Renal cortex interstitium (tissue), 11 donors: ENCODE results near the gene KXD1. TPM values are rescaled to one million over a fixed set of nuclear protein-coding genes. Genes with fewer than 3 reads are reported as not detected.
A peak's percentile ranks its signal among the peaks of the same experiment; 100 is the strongest.

Experiments
- DNase-seq, 11 donors: peaks; one replicate each; pipeline ENCODE4 v3.0.0-alpha.2; 2013; ENCODE audit warnings: low read depth in 9 of 11, low spot score in 4 of 11; ENCODE audit errors: extremely low read depth in 1 of 11
- polyA plus RNA-seq, 3 donors: library from polyadenylated mRNA; unstranded; fragments of 120-200 nt; gene quantifications; one replicate each; pipeline ENCODE4 v1.2.1, GENCODE V29; 2013; ENCODE audit not compliant: insufficient read length in 3 of 3

The KXD1 gene
- polyA plus RNA-seq, 3 donors, result 48.0 to 67.6 (median 64.9) TPM

DNA sequence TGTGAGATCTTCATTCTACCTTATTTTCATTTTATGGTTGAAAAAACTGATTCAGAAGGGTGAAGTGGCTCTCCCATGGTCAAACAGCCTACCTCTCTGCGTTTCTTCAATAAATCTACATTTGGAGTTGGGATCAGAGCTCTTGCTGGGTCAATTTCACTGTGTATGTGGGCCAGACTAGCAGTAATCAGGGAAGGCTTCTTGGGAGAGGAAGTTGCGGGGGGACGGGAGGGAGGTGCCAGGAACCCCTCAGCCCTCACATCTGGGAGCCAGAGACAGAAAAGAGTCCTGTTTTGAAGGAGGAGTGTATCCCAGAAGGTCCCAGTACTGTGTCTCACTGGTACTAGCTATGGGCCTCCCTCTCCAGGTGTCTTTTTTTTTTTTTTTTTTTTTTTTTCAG, 934 bp downstream of the KXD1 start:
- DNase-seq, result no peak

DNA sequence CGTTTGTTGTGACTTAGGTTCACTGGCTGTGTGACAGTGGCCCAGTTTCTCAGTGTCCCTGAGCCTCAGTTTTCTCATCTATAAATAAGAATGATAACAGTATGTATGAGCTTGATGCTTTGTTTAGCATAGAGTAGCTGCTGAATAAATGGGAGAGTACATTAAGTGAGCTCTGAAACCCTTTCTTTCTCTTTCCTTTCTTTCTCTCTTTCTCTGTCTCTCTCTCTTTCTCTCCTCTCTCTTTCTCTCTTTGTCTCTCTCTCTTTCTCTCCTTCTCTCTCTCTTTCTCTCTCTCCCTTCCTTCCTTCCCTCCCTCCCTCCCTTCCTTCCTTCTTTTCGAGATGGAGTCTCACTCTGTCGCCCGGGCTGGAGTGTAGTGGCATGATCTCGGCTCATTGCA, 2.0 kb downstream of the KXD1 start:
- no peak for DNase-seq

DNA sequence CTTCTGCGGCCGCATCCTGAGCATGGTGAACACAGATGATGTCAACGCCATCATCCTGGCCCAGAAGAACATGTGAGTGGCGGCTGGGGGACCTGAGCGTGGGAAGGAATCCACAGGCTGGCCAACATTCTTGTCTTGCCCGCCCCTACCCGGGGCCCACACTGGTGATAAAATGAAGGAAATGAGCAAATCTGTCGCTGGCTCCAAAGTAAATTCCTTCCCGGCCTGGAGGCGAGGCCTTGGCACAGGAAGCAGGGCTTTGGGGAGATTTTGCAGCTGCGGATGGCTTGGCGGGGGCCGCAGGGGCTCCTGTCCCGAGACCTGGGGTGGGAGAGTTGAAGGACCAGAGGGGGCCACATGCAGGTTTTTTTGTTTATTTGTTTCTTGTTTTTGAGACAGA, 4.4 kb downstream of the KXD1 start:
- DNase-seq, result no peak

DNA sequence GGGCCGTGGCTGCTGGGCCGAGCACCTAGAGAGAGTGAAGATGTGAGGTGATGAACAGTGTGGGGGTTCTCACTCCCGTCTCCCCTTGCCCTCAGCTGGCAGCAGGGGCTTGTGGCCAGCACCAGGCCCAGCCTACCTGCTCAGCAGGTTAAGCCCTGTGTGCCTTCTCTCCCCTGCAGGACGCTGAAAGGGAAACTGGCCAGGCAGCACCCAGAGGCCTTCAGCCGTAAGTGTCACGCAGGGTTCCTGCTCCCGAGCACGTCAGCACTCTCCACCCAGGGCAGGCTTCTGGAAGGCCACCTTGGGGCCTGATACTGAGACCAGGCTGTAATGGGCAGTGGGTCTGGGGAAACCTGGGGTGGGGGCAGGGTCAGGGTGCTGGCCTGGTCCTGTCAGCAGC, 9.3 kb downstream of the KXD1 start:
- DNase-seq, result no peak

DNA sequence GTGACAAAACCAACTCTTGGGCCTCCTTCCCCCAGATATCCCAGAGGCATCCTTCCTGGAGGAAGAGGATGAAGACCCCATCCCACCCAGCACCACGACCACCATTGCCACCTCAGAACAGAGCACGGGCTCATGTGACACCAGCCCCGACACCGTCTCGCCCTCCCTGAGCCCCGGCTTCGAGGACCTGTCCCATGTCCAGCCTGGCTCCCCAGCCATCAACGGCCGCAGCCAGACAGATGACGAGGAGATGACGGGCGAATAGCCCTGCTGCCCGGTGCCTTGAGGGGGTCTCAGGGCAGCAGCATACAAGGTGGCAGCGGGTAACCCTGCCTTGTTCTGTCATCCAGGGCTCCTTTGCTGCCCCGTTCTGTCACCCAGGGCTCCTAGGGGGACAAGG, 10.7 kb downstream of the KXD1 start:
- DNase-seq, result no peak

DNA sequence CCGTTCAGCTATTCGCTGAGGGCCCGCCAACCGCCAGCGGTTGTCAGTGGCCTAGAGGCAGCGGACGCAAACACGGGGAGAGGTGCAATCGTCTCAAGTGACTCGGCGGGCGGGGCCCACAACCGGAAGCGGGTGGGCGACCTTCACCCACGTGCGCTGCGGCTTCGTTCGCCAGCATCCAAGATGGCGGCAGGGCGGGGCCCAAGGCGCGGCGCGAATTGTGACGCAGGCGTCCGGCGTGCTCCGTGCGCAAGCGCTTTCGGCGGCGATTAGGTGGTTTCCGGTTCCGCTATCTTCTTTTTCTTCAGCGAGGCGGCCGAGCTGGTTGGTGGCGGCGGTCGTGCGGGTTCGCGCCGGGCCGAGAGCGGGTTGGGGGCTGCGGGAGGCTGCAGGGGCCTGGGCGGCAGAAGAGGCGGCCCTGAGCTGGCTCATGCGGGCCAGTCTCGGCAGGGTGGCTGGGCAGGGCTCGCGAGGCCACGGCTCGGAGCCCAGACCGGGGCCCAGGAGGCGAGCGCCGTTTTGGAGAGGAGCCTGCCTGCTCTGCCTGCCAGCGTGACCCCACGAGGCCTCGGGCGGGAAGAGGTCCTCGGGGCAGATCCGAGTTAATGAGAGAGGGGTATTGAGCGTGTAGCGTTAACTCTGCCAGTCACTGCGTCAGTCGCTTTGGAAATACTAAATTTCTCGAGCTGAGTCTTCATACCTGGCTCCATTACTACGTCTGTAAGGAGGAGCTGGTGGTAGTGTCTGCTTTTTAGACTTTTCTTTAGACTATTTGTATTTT, 14.1 kb downstream of the KXD1 start, which contains the start of gene UBA52:
Gene UBA52, plus strand, starts transcription at position 294 of the 781 bp plus-strand sequence. CDS start 1,444 bp downstream, outside the sequence.
- peak; percentile 90 to 97 (median 96) for DNase-seq

DNA sequence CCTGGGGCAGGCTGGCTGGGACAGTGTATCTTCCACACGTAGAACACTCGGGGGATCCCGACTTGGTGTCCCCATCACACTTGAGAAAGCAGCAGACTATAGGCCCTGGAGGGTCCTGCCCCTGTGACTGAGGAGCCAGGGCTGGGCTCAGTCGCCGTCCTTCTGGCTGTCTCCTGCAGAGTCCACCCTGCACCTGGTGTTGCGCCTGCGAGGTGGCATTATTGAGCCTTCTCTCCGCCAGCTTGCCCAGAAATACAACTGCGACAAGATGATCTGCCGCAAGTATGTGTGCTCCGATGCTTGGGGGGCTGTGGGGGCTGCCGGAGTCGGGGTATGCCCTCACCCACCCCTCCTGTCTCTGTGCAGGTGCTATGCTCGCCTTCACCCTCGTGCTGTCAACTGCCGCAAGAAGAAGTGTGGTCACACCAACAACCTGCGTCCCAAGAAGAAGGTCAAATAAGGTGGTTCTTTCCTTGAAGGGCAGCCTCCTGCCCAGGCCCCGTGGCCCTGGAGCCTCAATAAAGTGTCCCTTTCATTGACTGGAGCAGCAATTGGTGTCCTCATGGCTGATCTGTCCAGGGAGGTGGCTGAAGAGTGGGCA, 17.1 kb downstream of the KXD1 start:
- no peak for DNase-seq

DNA sequence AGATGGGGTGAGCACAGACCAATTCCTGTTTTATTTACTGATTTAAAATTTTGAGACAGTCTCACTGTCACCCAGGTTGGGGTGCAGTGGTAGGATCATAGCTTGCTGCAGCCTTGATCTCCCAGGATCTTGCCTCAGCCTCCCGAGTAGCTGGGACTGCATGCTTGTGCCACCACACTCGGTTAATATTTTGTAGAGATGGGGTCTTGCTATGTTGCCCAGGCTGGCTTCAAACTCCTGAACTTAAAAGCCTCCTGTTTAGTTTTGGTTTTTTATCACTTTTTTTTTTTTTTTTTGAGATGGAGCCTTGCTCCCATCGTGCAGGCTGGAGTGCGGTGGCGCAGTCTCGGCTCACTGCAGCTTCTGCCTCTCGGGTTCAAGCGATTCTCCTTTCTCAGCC, 18.7 kb downstream of the KXD1 start:
- no peak for DNase-seq

DNA sequence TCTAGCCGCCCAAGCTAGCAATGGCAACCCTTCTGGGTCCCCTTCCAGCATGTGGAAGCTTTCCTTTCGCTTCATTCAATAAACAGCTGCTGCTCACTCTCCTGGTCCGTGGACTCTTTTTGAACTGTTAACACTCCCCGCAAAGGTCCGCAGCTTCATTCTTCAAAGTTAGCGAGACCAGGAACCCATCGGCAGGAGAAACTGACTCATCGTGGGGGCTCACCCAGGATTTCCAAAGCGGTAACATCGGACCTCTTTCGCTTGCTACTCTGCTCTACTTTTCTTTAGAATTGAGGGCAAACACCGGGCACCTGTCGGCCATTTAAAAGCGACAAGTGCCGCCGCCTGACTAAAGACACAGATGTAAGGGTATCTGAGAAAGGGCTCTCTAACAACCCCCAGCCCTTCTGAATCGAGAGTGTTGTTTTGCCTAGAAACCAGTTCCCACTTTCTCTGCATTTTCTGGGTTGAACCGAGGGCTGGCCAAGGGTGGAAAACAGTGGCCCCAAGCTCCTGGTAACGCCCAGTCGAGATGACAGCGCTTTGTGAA, 19.8 kb downstream of the KXD1 start:
- DNase-seq, result no peak

DNA sequence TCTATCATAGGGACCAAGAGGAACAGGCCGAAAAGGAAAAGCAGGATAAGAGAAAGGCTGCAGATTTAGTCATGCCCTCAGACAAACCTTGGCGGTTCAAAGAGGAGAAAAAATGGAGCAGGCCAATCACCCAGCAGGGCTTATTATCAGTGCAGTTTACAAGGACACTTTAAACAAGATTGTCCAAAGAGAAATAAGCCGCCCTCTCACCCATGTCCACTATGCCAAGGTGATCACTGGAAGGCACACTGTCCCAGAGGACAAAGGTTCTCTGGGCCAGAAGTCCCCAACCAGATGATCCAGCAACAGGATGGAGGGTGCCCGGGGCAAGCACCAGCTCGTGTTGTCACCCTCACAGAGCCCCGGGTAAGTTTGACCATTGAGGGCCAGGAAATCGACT, 22.6 kb downstream of the KXD1 start:
- DNase-seq, result no peak

DNA sequence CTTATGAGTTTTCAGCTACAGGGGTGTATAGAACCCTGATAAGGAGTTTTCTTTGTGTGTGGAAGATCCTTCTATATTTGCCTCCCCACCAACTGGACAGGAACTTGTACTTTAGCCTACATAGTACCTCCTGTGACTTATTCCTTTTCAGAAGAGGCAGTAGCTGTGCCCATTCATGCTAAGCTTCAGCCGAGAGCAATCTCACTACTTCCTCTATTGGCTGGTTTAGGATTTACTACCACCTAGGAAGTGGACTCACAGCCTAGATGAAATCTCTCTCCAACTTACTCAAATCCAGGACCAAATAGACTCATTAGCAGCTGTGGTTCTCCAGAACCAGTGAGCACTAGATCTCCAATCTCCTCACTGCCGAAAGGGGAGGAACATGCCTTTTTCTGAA, 28.6 kb downstream of the KXD1 start:
- no peak for DNase-seq

DNA sequence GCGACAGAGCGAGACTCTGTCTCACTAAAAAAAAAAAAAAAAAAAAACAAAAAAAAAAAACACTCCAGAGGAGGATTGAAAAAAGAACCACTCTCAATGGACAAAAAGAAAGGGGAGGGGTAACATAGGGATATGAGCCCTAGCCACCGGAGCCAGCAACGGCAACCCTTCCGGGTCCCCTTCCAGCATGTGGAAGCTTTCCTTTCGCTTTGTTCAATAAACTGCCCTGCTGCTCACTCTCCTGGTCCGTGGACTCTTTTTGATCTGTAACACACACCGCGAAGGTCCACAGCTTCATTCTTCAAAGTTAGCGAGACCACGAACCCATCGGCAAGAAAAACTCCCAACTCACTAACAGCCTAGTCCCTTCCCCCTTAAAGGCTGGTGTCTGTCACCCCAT, 29.9 kb downstream of the KXD1 start:
- DNase-seq, result no peak

DNA sequence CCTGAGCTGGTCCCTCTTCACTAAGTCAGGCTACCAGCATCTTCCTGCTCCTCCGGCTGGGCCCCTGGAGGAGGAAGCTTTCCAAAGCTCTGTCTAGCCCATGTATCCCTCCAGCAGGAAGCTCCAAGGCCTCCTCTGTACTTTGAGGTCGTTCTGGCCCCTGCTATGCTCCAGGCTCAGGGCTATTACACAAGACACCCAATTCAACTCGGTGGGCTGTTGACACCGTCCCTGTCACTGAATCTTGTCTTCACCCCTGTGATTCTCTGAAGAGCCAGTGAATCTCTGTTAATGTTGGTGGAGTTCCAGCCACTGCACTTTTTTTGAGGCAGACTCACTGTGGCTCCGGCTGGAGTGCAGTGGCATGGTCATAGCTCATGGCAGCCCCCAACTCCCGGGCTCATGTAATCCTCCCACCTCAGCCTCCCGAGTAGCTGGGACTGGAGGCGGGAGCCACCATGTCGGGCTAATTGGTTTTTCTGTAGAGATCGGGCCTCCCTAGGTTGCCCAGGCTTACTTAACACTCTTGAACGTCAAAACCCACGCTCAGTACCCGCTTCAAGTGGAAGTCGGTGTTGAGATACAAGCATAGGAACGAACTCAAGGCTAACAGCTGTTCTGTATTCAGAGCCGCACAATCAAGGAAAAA, 30.4 kb downstream of the KXD1 start:
- DNase-seq, result no peak

DNA sequence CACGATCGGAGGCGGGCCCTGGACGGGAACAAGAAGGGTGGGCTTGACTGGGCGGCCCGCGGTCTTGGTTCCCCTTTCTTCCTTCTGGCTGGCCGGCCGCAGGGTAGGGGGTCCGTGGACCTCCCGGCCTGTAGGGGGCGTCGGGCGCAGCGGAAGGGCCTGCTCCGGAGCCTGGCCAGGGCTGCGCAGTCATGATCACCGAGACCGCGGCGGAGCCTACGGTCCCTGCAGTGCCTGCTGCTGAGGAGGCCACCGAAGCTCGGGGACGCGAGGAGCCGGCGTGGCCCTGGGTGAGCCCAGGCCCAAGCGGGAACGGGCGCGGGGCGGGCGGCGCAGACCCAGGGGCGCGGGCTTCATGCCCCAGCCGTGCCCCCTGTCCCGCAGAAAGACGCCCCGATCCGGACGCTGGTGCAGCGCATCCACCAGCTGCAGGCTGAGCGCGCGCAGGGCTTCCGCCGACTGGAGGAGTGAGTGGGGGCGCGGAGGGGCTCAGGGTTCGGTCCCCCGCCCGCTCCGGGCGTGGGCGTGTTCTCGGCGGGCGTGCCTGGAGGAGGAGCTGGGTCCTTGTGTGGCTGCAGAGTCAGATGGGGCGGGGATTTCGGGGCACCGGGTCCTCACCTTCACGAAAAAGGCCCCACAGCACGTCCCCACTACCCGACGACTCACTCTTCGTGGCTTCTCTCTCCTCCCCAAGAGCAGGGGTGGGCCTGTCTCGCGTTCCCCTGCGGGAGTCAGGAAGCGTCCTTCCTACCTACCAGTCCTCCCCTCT, 31.1 kb downstream of the KXD1 start, which contains the start of gene REX1BD:
Gene REX1BD, plus strand, starts transcription at position 188 of the 769 bp plus-strand sequence. Its CDS starts 4 bp downstream, at position 192.
- DNase-seq, result peak in 9 of 11 donors; percentile 77 to 84 (median 80)

DNA sequence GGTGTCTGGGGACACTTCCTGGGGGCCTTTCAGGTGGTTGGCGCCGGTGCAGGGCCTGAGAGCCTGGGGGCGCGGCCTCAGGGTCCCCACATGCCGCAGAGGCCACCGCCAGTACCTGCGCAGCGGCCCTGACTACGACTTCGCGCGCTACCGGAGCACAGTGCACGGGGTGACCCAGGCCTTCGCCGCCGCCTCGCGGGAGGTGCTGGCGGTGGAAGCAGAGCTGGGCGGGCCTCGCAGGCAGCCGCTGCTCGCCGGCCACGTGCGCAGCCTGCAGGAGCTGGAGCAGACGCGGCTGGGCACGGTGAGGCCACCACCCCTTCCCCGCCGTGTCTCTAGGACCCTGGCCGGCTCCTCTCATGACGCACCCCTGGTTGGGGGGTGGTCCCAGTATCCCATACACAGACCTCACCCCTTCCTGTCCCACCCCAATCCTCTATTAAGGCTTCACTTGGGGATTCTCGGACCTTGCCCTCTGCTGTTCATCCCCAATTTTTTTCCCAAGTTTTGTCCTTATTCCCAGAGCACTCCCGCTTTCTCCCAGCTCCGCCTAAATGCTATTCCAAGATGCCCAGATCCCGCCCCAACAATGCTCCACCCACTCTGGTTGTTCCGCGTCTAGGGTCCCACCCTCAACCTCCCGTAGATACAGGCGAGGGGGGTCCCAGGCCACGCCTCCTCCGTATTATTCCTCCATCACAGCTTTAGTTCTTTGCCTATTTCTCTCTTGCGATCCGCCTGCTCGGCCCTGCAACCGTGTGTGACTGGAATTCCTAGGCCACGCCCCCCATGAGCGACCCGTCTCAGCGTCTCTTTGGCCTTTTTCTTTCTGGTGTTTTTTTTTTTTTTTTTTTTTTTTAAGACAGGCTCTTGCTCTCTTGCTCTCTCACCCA, 32.0 kb downstream of the KXD1 start:
- DNase-seq, result peak in 1 of 11 donors; percentile 73

DNA sequence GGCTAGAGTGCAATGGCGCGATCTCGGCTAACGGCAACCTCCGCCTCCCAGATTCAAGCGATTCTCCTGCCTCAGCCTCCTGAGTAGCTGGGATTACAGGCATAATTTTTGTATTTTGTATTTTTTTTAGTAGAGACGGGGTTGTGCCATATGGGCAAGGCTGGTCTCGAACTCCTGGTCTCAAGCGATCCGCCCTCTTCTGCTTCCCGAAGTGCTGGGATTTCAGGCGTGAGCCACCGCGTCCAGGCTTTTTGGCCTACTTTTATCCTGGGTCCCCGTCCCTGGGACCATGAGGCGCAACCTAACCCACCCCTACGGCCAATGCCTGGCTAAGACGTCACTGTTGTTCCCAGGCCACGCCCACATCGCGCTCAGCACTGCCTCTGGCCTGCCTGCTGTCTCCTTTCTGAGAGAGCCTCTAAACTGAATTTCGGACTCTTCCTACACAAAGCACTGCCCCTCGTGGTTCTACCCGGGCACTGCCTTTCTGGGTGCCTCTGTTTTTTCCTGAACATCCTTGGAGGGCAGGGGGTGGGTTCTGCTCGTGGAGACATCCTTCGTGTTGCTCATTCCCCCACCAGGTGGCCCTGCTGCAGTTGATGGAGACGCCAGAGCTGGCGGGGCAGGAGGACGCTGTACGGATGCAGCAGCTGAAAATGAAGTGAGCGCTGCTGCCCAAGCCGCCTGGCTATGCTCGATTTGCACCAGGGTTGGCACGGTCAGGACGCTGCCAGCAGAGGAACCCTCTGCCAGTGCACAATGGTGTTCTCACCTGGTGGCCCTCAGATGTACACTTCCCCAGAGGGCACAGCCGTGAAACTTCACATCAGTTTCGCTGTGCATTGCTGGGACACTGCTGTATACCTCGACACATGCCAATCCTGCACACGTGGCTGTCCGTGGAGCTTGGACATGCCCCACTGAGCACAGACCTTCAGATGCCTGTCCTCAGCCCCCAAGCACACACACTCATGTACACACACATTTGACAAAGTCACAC, 32.9 kb downstream of the KXD1 start:
- DNase-seq, result peak in 7 of 11 donors; percentile 76 to 87 (median 80)
